OCI-LY7 (cell line): ENCODE results near the gene SFI1.

ENCODE experiments used
- CTCF ChIP-seq: fragments of 200-600 bp; sonication (generic); conservative IDR thresholded peaks from 2 replicates; pipeline ENCODE4 v1.5.1; 2014; ENCODE audit warnings: mild to moderate bottlenecking, antibody characterized with exemption, low read length, moderate library complexity, mixed read lengths
- EZH2phosphoT487 ChIP-seq: fragments of 200-600 bp; sonication (generic); IDR thresholded peaks from 2 replicates; pipeline ENCODE4 v1.6.1; 2018; ENCODE audit warnings: low read depth, borderline replicate concordance, mild to moderate bottlenecking, mixed run types, antibody characterized with exemption, low read length, moderate library complexity, mixed read lengths

GRCh38 chr22:31509061-31509762, 12.9 kb downstream of the SFI1 start:
- no peak for TF ChIP-seq CTCF
- no peak for TF ChIP-seq EZH2phosphoT487
